Heart left ventricle (tissue), 16 donors: Measurements from ENCODE around the gene LIG3. TPM values are rescaled to one million over a fixed set of nuclear protein-coding genes. Genes with fewer than 3 reads are reported as not detected.

ENCODE experiments used
- ATAC-seq, 4 donors: fragments of 200-7000 bp; cut with Tn5 transposase; one replicate each; pipeline ENCODE4 v1.9.1; 2020 to 2022; ENCODE audit warnings: moderate library complexity in 4 of 4, mild to moderate bottlenecking in 3 of 4, moderate number of reproducible peaks in 1 of 4
- DNase-seq, 5 donors: peaks; one replicate each; pipeline ENCODE4 v3.0.0-alpha.2; 2020
- H3K27ac ChIP-seq, 12 donors: fragments of 200-600 bp; sonication (generic) in 4 of 12; one replicate each; pipeline versions ENCODE4 v1.5.0 to v1.8.0; 2016 to 2022; ENCODE audit warnings: mild to moderate bottlenecking in 2 of 12
- H3K27me3 ChIP-seq, 9 donors: fragments of 200-600 bp; sonication (generic) in 2 of 9; one replicate each; pipeline versions ENCODE4 v1.5.1 to v1.8.0; 2016 to 2022; ENCODE audit warnings: mild to moderate bottlenecking in 3 of 9
- H3K36me3 ChIP-seq, 9 donors: fragments of 200-600 bp; sonication (generic) in 2 of 9; one replicate each; pipeline versions ENCODE4 v1.5.0 to v1.8.0; 2018 to 2022; ENCODE audit warnings: mild to moderate bottlenecking in 2 of 9
- H3K4me1 ChIP-seq, 12 donors: fragments of 200-600 bp; sonication (generic) in 4 of 12; one replicate each; pipeline versions ENCODE4 v1.5.0 to v1.8.0; 2016 to 2022; ENCODE audit warnings: mild to moderate bottlenecking in 3 of 12
- H3K4me3 ChIP-seq, 12 donors: fragments of 200-600 bp; sonication (generic) in 4 of 12; one replicate each; pipeline versions ENCODE4 v1.5.0 to v1.8.0; 2017 to 2022; ENCODE audit warnings: mild to moderate bottlenecking in 9 of 12, moderate library complexity in 4 of 12
- H3K9me3 ChIP-seq, 12 donors: fragments of 200-600 bp; sonication (generic) in 4 of 12; one replicate each; pipeline versions ENCODE4 v1.5.0 to v1.8.0; 2016 to 2022; ENCODE audit warnings: mild to moderate bottlenecking in 1 of 12
- POLR2A ChIP-seq, 2 donors: fragments of 450-650 bp; IDR thresholded peaks; one replicate each; pipeline ENCODE4 v1.6.1; 2017; ENCODE audit warnings: antibody characterized with exemption in 2 of 2, mild to moderate bottlenecking in 2 of 2, moderate library complexity in 2 of 2
- WGBS, 4 donors: extraction: QIAGEN DNeasy Blood & Tissue Kit in 2 of 4; methylation state at CpG; one replicate each; pipeline versions ENCODE4 v1.1.5 to v1.1.7; 2013 to 2018; 5-methylcytosine and 5-hydroxymethylcytosine counted together
- intact Hi-C, 10 donors: fragments of 100-400 bp; cut with DNase I; formaldehyde crosslinking; loops; one replicate each; pipeline versions ENCODE4 v1.11.1 to v1.14.2; 2022
- polyA plus RNA-seq, 2 donors: library from polyadenylated mRNA; stranded (reverse); fragments of 200-250 nt; gene quantifications; one replicate each; pipeline ENCODE4 v1.2.3, GENCODE V29; 2013
- total RNA-seq, 9 donors: library from RNA; depleted of rRNA in 2 of 9; stranded (reverse); fragments of >200 nt in 2 of 9; fragmentation: NEBNext Ultra II Directional in 3 of 9; extraction: Animal tissue kit (Norgen Biotek cat#: 25700) in 3 of 9; gene quantifications; one replicate each; pipeline versions ENCODE4 v1.1.0 to v1.2.4, GENCODE V29; 2016 to 2023
- TF ChIP-seq, protein P1 (sequence below), 12 donors: fragments of 200-600 bp; sonication (generic) in 4 of 12; IDR thresholded peaks; one replicate each; pipeline versions ENCODE4 v1.5.0 to v1.8.0; 2018 to 2022; ENCODE audit warnings: antibody characterized with exemption in 12 of 12, mild to moderate bottlenecking in 5 of 12
- donor health status: ischemic (EF 13 %, LVEDD 7.1; RV severe dilation, severe dysfunction).
- donor health status: healthy with polysubstance abuse.
- donor health status: DM: no; HTN: yes; CAD: no.
- donor health status: DM: no; HTN: no; CAD: no.
- donor health status: ischemic (EF 25% LVEDD 6.9; RV normal size, moderate dysfunction).
- donor health status: ischemic (EF 25% LVEDD 5.7; RV mildly dilated, moderate dysfunction).
- donor health status: healthy.
- donor health status: DM: yes; HTN: yes; CAD: no.
- donor health status: ischemic (EF 35%, LVEDD 5.7; RV mildly dilated, moderate dysfunction).
- donor health status: nonischemic (EF 11% LVEDD 7.7; RV severe dilation, severe dysfunction).
- donor health status: DM: yes; HTN: yes; CAD: no.
- donor health status: PGD.
- donor health status: ischemic (EF 29% LVEDD 5.4; RV normal size, mild dysfunction).
- donor health status: nonischemic (EF 23%, LVEDD 6.1; RV moderate dilation, normal function).

LIG3 gene
- total and polyA plus RNA-seq, 11 donors: 4.0 to 27.0 (median 20.2) TPM

DNA sequence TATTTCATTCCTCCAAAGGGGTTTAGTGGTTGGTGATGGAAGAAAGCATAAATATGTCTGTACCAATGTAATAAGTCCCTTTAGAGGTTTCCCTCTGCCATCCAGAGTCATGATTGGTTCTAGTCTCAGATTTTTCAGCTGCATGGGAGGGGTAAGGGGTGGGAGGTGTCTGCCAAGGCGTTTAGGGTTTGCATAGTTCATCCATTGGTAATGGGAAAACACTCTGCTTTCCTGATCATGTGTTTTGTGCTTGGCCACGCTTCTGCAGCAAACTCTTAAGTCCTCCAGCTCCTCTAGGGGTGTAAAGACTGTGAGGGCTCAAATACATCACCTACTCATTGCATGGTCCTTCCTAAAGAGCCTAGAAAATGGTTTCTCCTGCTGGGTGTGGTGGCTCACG is 29.8 kb downstream of the LIG3 start:
- WGBS, 4 donors: 77 to 88% (median 81%) methylated on average over 3 of the region's 3 CpGs
- peaks cover 0 to 90% (median 70%) of the 10 kb centered on the region in 9 donors for H3K36me3 ChIP-seq
- H3K27ac ChIP-seq: no peak overlapping the region
- TF ChIP-seq POLR2A (IDR thresholded peaks at IDR 0.05): no peak
- H3K9me3 ChIP-seq: no peaks in the 10 kb centered on the region
- DNase-seq (no peak), ATAC-seq (no peak)
- H3K27me3 ChIP-seq: no peaks in the 10 kb centered on the region
- intact Hi-C loops: no loop called here
- H3K4me3 ChIP-seq: no peak overlapping the region
- no peaks in the 10 kb centered on the region for H3K4me1 ChIP-seq

GRCh38 chr17:35011671-35012216 is 31.4 kb downstream of the LIG3 start:
- Histone ChIP-seq H3K4me1 (no peaks in the 10 kb centered on the region), H3K4me3 (no peak overlapping the region), H3K9me3 (no peaks in the 10 kb centered on the region), H3K27me3 (no peaks in the 10 kb centered on the region), H3K27ac (no peak overlapping the region), H3K36me3 (peaks cover 0 to 97% (median 74%) of the 10 kb centered on the region in 9 donors)
- intact Hi-C loops: no loop called here
- ATAC-seq (no peak), DNase-seq (no peak)
- TF ChIP-seq POLR2A (IDR thresholded peaks at IDR 0.05): no peak
- TF ChIP-seq, protein P1, sequence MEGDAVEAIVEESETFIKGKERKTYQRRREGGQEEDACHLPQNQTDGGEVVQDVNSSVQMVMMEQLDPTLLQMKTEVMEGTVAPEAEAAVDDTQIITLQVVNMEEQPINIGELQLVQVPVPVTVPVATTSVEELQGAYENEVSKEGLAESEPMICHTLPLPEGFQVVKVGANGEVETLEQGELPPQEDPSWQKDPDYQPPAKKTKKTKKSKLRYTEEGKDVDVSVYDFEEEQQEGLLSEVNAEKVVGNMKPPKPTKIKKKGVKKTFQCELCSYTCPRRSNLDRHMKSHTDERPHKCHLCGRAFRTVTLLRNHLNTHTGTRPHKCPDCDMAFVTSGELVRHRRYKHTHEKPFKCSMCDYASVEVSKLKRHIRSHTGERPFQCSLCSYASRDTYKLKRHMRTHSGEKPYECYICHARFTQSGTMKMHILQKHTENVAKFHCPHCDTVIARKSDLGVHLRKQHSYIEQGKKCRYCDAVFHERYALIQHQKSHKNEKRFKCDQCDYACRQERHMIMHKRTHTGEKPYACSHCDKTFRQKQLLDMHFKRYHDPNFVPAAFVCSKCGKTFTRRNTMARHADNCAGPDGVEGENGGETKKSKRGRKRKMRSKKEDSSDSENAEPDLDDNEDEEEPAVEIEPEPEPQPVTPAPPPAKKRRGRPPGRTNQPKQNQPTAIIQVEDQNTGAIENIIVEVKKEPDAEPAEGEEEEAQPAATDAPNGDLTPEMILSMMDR (IDR thresholded peaks at IDR 0.05): no peak
- WGBS, 4 donors: 78 to 86% (median 82%) methylated on average over 5 of the region's 5 CpGs

GRCh38 chr17:35016369-35016768 is 36.1 kb downstream of the LIG3 start:
- H3K4me1 ChIP-seq: peaks cover 0 to 11% (median 2%) of the 10 kb centered on the region in 12 donors
- TF ChIP-seq, protein P1 (IDR thresholded peaks at IDR 0.05): no peak
- TF ChIP-seq POLR2A (IDR thresholded peaks at IDR 0.05): no peak
- H3K27ac ChIP-seq: no peak overlapping the region
- H3K27me3 ChIP-seq: no peaks in the 10 kb centered on the region
- intact Hi-C loops: no loop called here
- no peaks in the 10 kb centered on the region for H3K9me3 ChIP-seq
- H3K4me3 ChIP-seq: no peak overlapping the region
- DNase-seq (no peak), ATAC-seq (peak in 1 of 4 donors; percentile 47)
- peaks cover 0 to 88% (median 58%) of the 10 kb centered on the region in 9 donors for H3K36me3 ChIP-seq
- WGBS, 4 donors: 88 to 94% (median 90%) methylated on average over 3 to 4 of the region's 4 CpGs

- WGBS, 4 donors: 97 to 100% (median 98%) methylated on average over 4 of the region's 4 CpGs
- H3K36me3 ChIP-seq: peaks cover 0 to 83% (median 52%) of the 10 kb centered on the region in 9 donors
- H3K27ac ChIP-seq: no peak overlapping the region
- ATAC-seq (no peak), DNase-seq (no peak)
- H3K27me3 ChIP-seq: no peaks in the 10 kb centered on the region
- H3K9me3 ChIP-seq: no peaks in the 10 kb centered on the region
- H3K4me1 ChIP-seq: peaks cover 0 to 16% (median 4%) of the 10 kb centered on the region in 12 donors
- no peak for TF ChIP-seq POLR2A (IDR thresholded peaks at IDR 0.05)
- TF ChIP-seq, protein P1 (IDR thresholded peaks at IDR 0.05): no peak
- no peak overlapping the region for H3K4me3 ChIP-seq
- intact Hi-C loops: no loop called here
These were observed 36.7 kb downstream of the LIG3 start for GRCh38 chr17:35017021-35017420.

DNA sequence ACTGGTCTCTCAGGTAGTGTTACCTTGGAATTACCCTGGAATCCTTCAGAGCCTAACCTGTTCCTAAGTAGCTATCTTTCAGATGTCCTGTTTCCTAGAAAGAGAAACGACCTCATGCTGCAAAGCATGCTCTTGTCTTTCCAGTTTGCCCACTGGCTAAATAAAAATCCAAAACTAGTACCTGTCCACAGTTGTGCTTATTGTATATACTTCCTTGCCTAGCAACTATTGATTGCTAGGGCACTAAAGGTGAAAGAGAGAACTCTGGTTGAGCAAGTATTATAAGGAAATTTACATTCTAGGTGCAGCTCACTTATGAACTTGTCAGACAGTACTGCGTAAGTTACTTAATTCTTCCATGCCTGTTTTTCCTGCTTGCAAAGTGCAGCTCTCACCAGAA is 38.5 kb downstream of the LIG3 start:
- intact Hi-C loops: no loop called here
- H3K4me3 ChIP-seq: no peak overlapping the region
- H3K27ac ChIP-seq: no peak overlapping the region
- DNase-seq (no peak), ATAC-seq (no peak)
- no peak for TF ChIP-seq POLR2A (IDR thresholded peaks at IDR 0.05)
- TF ChIP-seq, protein P1 (IDR thresholded peaks at IDR 0.05): no peak
- H3K27me3 ChIP-seq: no peaks in the 10 kb centered on the region
- H3K4me1 ChIP-seq: peaks cover 0 to 32% (median 14%) of the 10 kb centered on the region in 12 donors
- peaks cover 0 to 65% (median 46%) of the 10 kb centered on the region in 9 donors for H3K36me3 ChIP-seq
- no peaks in the 10 kb centered on the region for H3K9me3 ChIP-seq
- 83 to 93% (median 91%) methylated on average over 2 of the region's 2 CpGs for WGBS, 4 donors
